IPS DF 4.7 (cell line): ENCODE data around the gene TRAM2.
A peak's percentile ranks its signal among the peaks of the same experiment; 100 is the strongest.

Experiments
- DNase-seq: peaks from one replicate; pipeline ENCODE4 v3.0.0-alpha.2; 2013; ENCODE audit warnings: low spot score; ENCODE audit errors: extremely low read depth

Gene TRAM2

DNA sequence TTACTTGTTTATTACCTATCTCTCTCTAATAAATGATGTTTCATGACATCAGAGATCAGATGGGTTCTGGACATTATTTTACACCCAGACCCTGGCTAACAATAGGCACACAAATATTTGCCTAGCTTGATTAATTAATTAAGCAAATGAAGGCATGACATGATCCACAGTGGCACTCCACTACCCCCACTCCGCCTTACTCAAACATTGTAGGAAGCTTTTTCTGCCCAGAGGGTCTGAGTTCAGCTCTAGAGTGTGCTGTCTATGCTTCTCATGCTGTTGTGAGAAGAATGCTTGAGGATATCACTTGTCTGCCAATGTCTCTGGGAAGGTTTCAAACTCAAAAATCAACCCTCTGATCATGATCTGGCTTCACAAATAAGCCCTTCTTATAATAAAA lies 45.0 kb downstream of the TRAM2 start:
- DNase-seq: no peak

- no peak for DNase-seq
Measured at GRCh38 chr6:52531396-52531795, 45.5 kb downstream of the TRAM2 start.

- no peak for DNase-seq
Measured at GRCh38 chr6:52530351-52530750, 46.5 kb downstream of the TRAM2 start.

- DNase-seq: no peak
Measured at GRCh38 chr6:52529311-52529710, 47.5 kb downstream of the TRAM2 start.

GRCh38 chr6:52527436-52527835 lies 49.4 kb downstream of the TRAM2 start:
- DNase-seq: no peak

DNA sequence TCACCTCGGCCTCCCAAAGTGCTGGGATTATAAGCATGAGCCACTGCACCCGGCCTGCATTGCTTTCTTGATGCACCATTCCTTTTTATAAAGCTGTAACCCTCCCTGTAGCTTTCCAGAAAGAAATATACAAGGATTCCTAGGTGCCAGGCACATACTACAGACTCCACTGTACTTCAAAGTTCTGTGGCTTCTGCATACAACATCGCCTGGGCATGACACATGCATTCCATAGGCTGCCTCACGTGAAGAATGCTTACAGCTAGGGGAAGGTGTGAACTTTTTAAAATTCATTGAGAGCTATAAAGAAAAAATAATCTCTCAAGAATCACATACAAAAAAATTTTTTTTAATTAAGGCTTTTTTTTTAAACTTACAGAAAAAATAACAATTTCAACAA lies 50.2 kb downstream of the TRAM2 start:
- DNase-seq: no peak

DNA sequence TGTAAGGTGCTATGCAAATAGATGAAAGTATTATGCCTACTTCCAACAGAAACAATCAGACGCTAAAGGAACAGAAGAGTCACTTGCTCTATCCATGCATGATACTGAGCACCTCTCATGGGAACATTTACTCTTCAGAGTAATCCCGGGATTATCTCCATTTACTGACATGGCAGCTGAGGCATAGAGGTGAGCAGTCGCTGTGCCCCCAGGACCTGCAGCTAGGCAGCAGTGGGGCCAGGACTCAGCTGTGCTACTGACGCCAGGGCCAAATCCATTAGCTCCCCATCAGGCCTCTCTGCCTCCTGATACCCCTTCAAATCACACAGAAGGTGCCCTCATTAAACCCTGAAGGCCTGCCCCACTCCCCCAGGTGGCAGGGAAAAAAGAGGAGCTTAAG lies 51.9 kb downstream of the TRAM2 start:
- no peak for DNase-seq

DNA sequence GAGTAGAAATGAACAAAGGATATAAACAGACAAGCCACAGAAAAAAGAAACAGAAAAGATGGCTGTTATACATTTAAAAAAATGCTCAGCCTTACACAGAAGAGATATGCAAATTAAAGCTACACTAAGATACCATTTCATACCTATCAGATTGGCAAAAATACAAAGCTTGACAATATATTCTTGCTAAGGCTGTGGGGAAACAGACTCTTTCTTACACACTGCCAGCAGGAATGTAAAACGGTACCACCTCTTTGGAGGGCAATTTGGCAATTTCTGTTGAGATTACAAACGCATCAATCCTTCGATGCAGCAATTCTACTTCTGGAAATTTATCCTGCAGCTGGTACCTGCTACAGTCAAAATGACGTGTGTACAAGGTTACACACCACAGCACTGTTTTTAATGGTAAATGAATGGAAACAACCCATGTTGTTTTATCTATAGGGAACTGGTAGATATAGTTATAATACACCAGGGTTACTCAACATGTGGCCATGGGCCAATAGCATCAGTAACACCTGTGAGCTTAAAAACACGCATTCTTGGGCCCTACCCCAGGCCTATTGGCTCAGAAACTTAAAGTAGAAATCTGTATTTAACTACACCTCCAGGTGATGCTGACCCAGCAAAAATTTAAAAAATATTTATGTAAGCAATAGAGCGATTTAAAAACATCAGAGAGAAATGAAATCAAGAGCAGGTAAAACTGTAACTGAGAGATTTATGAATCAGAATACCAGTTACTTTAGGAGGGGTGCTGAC lies 53.3 kb downstream of the TRAM2 start:
- no peak for DNase-seq

- no peak for DNase-seq
Measured at GRCh38 chr6:52522655-52523054, 54.2 kb downstream of the TRAM2 start.

- DNase-seq: no peak
Measured at GRCh38 chr6:52522151-52522626, 54.7 kb downstream of the TRAM2 start.

DNA sequence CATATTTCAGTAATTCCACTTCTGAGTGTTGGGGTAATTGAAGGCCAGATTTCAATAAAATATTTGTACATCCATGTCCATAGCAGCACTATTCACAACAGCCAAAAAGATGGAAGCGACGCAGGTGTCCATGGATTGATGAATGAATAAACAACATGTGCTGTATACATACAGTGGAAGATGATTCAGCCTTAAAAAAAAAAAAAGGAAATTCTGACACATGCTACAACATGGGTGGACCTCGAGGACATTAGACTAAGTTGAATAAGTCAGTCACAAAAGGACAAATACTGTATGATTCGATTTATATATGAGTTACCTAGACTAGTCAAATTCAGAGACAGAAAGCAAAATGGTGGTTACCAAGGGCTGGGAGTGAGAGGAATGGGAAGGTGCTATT lies 57.2 kb downstream of the TRAM2 start:
- no peak for DNase-seq

DNA sequence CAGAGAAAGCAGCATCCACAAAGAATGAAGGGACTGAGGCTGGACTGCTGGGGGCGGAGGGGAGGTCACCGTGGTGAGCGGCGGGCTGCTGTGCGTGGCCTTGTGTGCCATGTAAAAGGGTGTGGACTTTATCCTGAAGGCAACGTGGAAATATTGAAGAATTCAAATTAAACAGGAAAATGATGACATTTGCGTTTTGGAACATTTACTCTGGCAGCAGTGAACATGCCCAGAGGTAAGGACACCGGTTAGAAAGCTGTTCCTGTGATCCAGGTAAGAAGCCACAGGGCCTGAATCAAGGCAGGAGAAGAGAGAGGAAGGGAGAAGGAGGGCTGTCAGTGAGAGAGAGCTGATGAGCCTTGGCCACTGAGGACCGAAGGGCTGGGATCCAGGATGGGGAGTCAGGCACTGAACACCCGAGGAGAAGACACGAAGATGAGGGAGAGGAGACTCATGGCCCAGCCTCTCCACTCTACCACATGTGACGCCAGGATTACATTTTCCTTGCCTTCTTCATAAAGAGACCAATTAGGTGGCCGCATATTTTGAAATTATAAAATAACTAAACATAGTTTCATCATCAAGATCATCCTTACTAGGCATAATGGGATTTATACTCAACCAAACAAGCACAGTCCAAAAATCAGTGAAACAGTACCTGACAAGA lies 58.4 kb downstream of the TRAM2 start:
- no peak for DNase-seq

- peak; percentile 78 for DNase-seq
Measured at GRCh38 chr6:52517502-52518278, 59.2 kb downstream of the TRAM2 start.

GRCh38 chr6:52516943-52517342 lies 59.9 kb downstream of the TRAM2 start:
- DNase-seq: no peak

GRCh38 chr6:52516269-52516668 lies 60.6 kb downstream of the TRAM2 start:
- DNase-seq: no peak

GRCh38 chr6:52515219-52515960 lies 61.5 kb downstream of the TRAM2 start:
- DNase-seq: no peak

- no peak for DNase-seq
Measured at GRCh38 chr6:52514514-52514913, 62.3 kb downstream of the TRAM2 start.

DNA sequence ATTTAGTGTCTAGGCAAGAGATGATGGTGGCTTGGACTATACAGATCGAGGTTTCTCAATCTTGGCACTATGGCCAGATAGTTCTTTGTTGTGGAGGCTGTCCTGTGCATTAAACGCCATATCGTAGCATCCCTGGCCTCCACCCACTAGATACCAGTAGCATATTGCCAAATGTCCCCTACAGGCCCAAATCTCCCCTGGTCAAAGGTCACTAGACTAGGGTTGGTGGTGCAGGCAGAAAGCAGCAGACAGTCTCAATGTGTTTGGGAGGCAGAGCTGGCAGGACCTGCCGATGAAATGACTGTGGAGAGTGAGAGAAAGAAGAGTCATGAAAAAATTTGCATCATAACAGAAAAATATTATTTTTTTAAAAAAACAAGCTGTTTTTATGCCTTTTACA lies 63.0 kb downstream of the TRAM2 start:
- DNase-seq: no peak

DNA sequence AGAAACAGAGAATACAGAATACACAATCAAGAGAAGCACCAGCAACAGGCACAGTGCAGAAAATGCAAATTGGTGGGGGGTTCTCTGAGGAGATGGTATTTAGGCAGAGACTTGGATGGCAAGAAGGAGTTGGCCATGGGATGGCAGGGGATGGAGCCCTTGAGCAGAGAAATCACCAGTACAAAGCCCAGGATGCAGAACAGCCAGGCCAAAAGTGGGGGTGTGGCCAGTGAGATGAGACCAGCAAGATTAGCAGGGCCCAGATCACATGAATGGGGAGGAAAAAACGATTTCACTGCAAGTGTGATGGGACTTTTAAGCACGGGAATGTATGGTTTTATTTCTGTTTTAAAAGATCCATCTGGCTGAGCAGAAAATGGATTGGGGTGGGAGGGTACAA lies 63.4 kb downstream of the TRAM2 start:
- no peak for DNase-seq

GRCh38 chr6:52512199-52512598 lies 64.7 kb downstream of the TRAM2 start:
- no peak for DNase-seq

DNA sequence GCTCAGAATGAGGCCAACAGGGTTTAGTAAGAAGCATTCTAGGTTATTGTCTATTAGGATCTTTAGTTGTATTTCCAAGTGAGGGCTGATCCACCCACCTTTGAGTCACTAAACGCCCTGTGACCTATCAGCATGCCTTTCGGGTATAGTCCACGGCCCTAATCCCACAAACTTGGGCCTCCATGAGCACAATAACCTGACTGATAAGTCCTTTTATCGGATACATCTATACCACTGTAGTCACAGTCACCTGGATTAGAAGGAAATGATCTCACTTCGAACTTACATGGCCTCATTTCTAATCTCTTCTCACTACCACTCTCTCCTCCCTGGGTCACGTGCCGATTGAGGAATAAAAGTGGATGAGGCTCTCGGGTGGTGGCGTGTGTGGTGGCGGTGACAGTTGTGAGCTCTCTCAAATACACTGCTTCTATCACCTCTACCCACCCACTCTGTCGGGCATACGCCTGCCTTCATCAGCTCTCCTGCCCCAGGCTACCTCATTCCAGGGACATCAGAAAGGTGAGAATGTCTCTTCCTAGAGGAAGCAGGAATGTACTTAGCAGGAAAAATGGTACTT lies 65.2 kb downstream of the TRAM2 start:
- no peak for DNase-seq
